Tibial nerve (tissue), 3 donors: ENCODE measurements around the gene CATSPER3.

ENCODE experiments used
- POLR2A ChIP-seq, 2 donors: fragments of 450-650 bp; IDR thresholded peaks; one replicate each; pipeline ENCODE4 v1.6.1; 2017; ENCODE audit warnings: antibody characterized with exemption in 2 of 2, mild to moderate bottlenecking in 2 of 2, moderate library complexity in 2 of 2
- TF ChIP-seq, protein P1 (sequence below), 5 experiments: fragments of 200-600 bp in 3 of 5; fragments of 450-650 bp in 2 of 5; sonication (generic) in 3 of 5; IDR thresholded peaks; one replicate each; pipeline ENCODE4 v1.5.1; 2016 to 2019; ENCODE audit warnings: antibody characterized with exemption in 5 of 5, mild to moderate bottlenecking in 3 of 5, moderate library complexity in 2 of 5

DNA sequence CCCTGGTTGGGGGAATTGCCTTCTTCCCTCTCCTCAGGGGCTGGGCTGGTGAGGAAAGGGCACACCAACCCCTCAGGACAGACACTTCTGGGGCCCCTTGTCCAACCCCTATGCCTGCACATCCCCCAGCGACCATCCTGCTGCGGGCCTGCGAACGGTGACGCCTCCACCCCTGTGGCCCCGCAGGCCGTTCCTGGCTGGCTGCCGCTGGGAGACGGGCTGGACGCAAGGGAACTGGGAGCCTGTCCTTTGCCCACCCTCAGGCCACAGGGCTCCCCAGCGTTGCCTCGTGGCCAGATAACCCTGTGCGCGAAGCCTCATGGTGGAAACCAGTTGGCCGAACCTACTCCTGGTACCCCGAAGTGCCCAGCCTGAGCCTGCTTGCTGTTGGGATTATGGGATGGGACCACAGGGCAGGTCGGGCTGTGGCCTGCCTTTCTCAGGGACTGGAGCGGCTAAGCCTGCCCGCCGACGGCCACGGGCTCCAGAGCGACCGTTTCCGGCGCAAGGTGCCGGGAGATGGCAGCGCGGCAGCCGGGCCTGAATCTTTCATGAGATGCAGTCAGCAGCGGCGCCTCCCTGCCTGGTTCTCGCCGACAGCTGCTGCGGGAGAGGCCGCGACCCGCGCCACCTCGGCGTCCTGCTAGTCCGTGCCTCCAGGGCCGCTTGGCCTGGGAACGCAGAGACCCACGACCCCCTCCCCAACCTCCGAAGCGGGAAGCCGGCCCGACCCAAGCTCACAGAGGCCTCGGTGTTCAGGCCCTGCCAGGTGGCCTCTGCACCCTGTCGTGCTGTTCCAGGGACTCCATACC is 72.8 kb downstream of the CATSPER3 start:
- TF ChIP-seq POLR2A (IDR thresholded peaks at IDR 0.05), result no peak
- TF ChIP-seq, protein P1, sequence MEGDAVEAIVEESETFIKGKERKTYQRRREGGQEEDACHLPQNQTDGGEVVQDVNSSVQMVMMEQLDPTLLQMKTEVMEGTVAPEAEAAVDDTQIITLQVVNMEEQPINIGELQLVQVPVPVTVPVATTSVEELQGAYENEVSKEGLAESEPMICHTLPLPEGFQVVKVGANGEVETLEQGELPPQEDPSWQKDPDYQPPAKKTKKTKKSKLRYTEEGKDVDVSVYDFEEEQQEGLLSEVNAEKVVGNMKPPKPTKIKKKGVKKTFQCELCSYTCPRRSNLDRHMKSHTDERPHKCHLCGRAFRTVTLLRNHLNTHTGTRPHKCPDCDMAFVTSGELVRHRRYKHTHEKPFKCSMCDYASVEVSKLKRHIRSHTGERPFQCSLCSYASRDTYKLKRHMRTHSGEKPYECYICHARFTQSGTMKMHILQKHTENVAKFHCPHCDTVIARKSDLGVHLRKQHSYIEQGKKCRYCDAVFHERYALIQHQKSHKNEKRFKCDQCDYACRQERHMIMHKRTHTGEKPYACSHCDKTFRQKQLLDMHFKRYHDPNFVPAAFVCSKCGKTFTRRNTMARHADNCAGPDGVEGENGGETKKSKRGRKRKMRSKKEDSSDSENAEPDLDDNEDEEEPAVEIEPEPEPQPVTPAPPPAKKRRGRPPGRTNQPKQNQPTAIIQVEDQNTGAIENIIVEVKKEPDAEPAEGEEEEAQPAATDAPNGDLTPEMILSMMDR (IDR thresholded peaks at IDR 0.05), result no peak
